ENCODE data around the gene TMC7. TPM values are rescaled to one million over a fixed set of nuclear protein-coding genes. Genes with fewer than 3 reads are reported as not detected.

The TMC7 gene
- total and polyA plus RNA-seq, 2 experiments from 2014 or later: 1.7 to 2.4 TPM

DNA sequence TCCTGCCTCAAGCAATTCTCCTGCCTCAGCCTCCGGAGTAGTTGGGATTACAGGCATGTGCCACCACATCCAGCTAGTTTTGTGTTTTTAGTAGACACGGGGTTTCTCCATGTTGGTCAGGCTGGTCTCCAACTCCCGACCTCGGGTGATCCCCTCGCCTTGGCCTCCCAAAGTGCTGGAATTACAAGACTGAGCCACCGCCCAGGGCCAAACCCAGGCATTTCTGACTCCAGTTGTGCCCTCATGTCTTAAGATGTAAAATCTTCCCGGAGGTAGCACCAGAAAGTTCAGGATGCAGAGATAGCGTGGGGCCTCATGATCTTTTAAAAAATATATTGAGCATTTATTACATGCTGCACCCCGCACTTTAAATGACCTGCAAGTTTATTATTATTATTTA lies 44.7 kb upstream of the TMC7 start:
- Mint-ChIP-seq H3K36me3 (ENCODE audit: low read depth) (no peaks in the 10 kb centered on the region), H3K9me3 (no peaks in the 10 kb centered on the region), H3K27ac (no peak overlapping the region), H3K27me3 (ENCODE audit: insufficient read depth, low read depth, poor library complexity) (peaks cover 5% of the 10 kb centered on the region), H3K4me1 (no peaks in the 10 kb centered on the region; the same call in 1 of the 3 replicates), H3K4me3 (no peak overlapping the region)
- Histone ChIP-seq H3F3A (replicated peaks; ENCODE audit: low read depth) (no peaks in the 10 kb centered on the region), H3K36me3 (ENCODE audit: insufficient read depth) (no peaks in the 10 kb centered on the region), H2AFZ (no peak overlapping the region), H3K9me2 (ENCODE audit: insufficient read depth) (no peaks in the 10 kb centered on the region), H4K20me1 (replicated peaks; ENCODE audit: insufficient read depth) (no peaks in the 10 kb centered on the region), H3K4me3 (no peak overlapping the region), H3K4me2 (no peak overlapping the region), H3K79me2 (replicated peaks; ENCODE audit: insufficient read depth) (no peaks in the 10 kb centered on the region), H3K4me1 (ENCODE audit: insufficient read depth) (no peaks in the 10 kb centered on the region), H3K27ac (ENCODE audit: low read depth) (no peak overlapping the region), H3K27me3 (ENCODE audit: insufficient read depth) (no peaks in the 10 kb centered on the region)
- ATAC-seq (no peak), DNase-seq (ENCODE audit: low spot score) (no peak)
- no peak for TF ChIP-seq JUNB (IDR thresholded peaks at IDR 0.05; ENCODE audit: unreplicated experiment)
- TF ChIP-seq, protein P1, sequence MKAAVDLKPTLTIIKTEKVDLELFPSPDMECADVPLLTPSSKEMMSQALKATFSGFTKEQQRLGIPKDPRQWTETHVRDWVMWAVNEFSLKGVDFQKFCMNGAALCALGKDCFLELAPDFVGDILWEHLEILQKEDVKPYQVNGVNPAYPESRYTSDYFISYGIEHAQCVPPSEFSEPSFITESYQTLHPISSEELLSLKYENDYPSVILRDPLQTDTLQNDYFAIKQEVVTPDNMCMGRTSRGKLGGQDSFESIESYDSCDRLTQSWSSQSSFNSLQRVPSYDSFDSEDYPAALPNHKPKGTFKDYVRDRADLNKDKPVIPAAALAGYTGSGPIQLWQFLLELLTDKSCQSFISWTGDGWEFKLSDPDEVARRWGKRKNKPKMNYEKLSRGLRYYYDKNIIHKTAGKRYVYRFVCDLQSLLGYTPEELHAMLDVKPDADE (IDR thresholded peaks at IDR 0.05): no peak
- no peak for TF ChIP-seq EZH2phosphoT487 (IDR thresholded peaks at IDR 0.05; ENCODE audit: unreplicated experiment)
- no peak for TF ChIP-seq ZNF114 (CRISPR knock-in tag; IDR thresholded peaks at IDR 0.05)
- TF ChIP-seq, protein P2, sequence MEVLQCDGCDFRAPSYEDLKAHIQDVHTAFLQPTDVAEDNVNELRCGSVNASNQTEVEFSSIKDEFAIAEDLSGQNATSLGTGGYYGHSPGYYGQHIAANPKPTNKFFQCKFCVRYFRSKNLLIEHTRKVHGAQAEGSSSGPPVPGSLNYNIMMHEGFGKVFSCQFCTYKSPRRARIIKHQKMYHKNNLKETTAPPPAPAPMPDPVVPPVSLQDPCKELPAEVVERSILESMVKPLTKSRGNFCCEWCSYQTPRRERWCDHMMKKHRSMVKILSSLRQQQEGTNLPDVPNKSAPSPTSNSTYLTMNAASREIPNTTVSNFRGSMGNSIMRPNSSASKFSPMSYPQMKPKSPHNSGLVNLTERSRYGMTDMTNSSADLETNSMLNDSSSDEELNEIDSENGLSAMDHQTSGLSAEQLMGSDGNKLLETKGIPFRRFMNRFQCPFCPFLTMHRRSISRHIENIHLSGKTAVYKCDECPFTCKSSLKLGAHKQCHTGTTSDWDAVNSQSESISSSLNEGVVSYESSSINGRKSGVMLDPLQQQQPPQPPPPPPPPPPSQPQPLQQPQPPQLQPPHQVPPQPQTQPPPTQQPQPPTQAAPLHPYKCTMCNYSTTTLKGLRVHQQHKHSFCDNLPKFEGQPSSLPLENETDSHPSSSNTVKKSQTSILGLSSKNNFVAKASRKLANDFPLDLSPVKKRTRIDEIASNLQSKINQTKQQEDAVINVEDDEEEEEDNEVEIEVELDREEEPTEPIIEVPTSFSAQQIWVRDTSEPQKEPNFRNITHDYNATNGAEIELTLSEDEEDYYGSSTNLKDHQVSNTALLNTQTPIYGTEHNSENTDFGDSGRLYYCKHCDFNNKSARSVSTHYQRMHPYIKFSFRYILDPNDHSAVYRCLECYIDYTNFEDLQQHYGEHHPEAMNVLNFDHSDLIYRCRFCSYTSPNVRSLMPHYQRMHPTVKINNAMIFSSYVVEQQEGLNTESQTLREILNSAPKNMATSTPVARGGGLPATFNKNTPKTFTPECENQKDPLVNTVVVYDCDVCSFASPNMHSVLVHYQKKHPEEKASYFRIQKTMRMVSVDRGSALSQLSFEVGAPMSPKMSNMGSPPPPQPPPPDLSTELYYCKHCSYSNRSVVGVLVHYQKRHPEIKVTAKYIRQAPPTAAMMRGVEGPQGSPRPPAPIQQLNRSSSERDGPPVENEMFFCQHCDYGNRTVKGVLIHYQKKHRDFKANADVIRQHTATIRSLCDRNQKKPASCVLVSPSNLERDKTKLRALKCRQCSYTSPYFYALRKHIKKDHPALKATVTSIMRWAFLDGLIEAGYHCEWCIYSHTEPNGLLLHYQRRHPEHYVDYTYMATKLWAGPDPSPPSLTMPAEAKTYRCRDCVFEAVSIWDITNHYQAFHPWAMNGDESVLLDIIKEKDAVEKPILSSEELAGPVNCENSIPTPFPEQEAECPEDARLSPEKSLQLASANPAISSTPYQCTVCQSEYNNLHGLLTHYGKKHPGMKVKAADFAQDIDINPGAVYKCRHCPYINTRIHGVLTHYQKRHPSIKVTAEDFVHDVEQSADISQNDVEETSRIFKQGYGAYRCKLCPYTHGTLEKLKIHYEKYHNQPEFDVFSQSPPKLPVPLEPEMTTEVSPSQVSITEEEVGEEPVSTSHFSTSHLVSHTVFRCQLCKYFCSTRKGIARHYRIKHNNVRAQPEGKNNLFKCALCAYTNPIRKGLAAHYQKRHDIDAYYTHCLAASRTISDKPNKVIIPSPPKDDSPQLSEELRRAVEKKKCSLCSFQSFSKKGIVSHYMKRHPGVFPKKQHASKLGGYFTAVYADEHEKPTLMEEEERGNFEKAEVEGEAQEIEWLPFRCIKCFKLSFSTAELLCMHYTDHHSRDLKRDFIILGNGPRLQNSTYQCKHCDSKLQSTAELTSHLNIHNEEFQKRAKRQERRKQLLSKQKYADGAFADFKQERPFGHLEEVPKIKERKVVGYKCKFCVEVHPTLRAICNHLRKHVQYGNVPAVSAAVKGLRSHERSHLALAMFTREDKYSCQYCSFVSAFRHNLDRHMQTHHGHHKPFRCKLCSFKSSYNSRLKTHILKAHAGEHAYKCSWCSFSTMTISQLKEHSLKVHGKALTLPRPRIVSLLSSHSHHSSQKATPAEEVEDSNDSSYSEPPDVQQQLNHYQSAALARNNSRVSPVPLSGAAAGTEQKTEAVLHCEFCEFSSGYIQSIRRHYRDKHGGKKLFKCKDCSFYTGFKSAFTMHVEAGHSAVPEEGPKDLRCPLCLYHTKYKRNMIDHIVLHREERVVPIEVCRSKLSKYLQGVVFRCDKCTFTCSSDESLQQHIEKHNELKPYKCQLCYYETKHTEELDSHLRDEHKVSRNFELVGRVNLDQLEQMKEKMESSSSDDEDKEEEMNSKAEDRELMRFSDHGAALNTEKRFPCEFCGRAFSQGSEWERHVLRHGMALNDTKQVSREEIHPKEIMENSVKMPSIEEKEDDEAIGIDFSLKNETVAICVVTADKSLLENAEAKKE (CRISPR knock-in tag; IDR thresholded peaks at IDR 0.05): no peak
- no peak for TF ChIP-seq NANOG (IDR thresholded peaks at IDR 0.05; ENCODE audit: borderline replicate concordance)
- no peak for TF ChIP-seq EZH2 (IDR thresholded peaks at IDR 0.05; ENCODE audit: low read depth, unreplicated experiment)
- TF ChIP-seq, protein P3, sequence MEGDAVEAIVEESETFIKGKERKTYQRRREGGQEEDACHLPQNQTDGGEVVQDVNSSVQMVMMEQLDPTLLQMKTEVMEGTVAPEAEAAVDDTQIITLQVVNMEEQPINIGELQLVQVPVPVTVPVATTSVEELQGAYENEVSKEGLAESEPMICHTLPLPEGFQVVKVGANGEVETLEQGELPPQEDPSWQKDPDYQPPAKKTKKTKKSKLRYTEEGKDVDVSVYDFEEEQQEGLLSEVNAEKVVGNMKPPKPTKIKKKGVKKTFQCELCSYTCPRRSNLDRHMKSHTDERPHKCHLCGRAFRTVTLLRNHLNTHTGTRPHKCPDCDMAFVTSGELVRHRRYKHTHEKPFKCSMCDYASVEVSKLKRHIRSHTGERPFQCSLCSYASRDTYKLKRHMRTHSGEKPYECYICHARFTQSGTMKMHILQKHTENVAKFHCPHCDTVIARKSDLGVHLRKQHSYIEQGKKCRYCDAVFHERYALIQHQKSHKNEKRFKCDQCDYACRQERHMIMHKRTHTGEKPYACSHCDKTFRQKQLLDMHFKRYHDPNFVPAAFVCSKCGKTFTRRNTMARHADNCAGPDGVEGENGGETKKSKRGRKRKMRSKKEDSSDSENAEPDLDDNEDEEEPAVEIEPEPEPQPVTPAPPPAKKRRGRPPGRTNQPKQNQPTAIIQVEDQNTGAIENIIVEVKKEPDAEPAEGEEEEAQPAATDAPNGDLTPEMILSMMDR (conservative IDR thresholded peaks at IDR 0.05; ENCODE audit: low read depth in 2 of 2): no peak
- no peak for TF ChIP-seq ZNF331 (CRISPR knock-in tag; IDR thresholded peaks at IDR 0.05; ENCODE audit: low read depth)
- TF ChIP-seq, protein P4, sequence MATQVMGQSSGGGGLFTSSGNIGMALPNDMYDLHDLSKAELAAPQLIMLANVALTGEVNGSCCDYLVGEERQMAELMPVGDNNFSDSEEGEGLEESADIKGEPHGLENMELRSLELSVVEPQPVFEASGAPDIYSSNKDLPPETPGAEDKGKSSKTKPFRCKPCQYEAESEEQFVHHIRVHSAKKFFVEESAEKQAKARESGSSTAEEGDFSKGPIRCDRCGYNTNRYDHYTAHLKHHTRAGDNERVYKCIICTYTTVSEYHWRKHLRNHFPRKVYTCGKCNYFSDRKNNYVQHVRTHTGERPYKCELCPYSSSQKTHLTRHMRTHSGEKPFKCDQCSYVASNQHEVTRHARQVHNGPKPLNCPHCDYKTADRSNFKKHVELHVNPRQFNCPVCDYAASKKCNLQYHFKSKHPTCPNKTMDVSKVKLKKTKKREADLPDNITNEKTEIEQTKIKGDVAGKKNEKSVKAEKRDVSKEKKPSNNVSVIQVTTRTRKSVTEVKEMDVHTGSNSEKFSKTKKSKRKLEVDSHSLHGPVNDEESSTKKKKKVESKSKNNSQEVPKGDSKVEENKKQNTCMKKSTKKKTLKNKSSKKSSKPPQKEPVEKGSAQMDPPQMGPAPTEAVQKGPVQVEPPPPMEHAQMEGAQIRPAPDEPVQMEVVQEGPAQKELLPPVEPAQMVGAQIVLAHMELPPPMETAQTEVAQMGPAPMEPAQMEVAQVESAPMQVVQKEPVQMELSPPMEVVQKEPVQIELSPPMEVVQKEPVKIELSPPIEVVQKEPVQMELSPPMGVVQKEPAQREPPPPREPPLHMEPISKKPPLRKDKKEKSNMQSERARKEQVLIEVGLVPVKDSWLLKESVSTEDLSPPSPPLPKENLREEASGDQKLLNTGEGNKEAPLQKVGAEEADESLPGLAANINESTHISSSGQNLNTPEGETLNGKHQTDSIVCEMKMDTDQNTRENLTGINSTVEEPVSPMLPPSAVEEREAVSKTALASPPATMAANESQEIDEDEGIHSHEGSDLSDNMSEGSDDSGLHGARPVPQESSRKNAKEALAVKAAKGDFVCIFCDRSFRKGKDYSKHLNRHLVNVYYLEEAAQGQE (IDR thresholded peaks at IDR 0.05; ENCODE audit: unreplicated experiment): no peak
- TF ChIP-seq POLR2AphosphoS5 (IDR thresholded peaks at IDR 0.05; ENCODE audit: low read depth): no peak

Measured in GM23338 (cell line).